K562 (cell line): ENCODE data around the gene SLC23A2. TPM values are rescaled to one million over a fixed set of nuclear protein-coding genes. Genes with fewer than 3 reads are reported as not detected.

ENCODE experiments used
- ATAC-seq: fragments of 200-7000 bp; cut with Tn5 transposase; 3 replicates; pipeline ENCODE4 v1.9.1; 2020; ENCODE audit warnings: moderate library complexity
- BruUV-seq: library from RNA; stranded (reverse); fragments of 400-500 nt; replicated peaks from 2 replicates; lab custom pipeline; 2021; lab: Mats Ljungman, UMichigan
- CTCF ChIA-PET: fragments of 300-600 bp; formaldehyde crosslinking; extraction: SDS; loops from one replicate; lab custom pipeline; 2021; ENCODE audit warnings: low intra/inter-chr PET ratio; lab: Yijun Ruan, JAX
- POLR2A ChIA-PET: fragments of 300-600, 350-650 bp; sonication (Branson Sonifier 250); formaldehyde crosslinking; extraction: SDS; loops from one replicate; lab custom pipeline; 2021; ENCODE audit warnings: antibody characterized with exemption, inconsistent platforms; lab: Yijun Ruan, JAX
- DNase-seq, 4 experiments: peaks; one replicate each; pipeline versions ENCODE4 v3.0.0 to v3.0.0-alpha.2; 2011 to 2018; ENCODE audit warnings: low spot score in 3 of 4, mixed read lengths in 3 of 4; ENCODE audit errors: extremely low read depth in 1 of 4
- FAIRE-seq: peaks from 2 replicates; lab custom pipeline; 2011; peaks lifted over from hg19 to GRCh38; lab: Jason Lieb, UNC
- H2AFZ ChIP-seq: 2 replicates; pipeline ENCODE4 v1.6.0; 2011; ENCODE audit warnings: low read depth, low read length, control low read depth, inconsistent platforms
- H3K27ac ChIP-seq: fragments of 200-600 bp; 3 replicates; pipeline ENCODE4 v1.8.0; 2011; ENCODE audit warnings: low read depth, mild to moderate bottlenecking, control low read depth, inconsistent platforms, low read length, moderate library complexity, mixed read lengths; ENCODE audit errors: extremely low read depth
- H3K27me3 ChIP-seq, 2 experiments: fragments of 300-600 bp in 1 of 2; 2 replicates in 1 of 2; 3 replicates in 1 of 2; pipeline versions ENCODE4 v1.6.0 to v1.8.0; 2011; ENCODE audit warnings: inconsistent platforms in 2 of 2, low read length in 2 of 2, mild to moderate bottlenecking in 1 of 2, mixed read lengths in 1 of 2, moderate library complexity in 1 of 2; ENCODE audit not compliant: control insufficient read depth in 2 of 2, insufficient read depth in 2 of 2
- H3K36me3 ChIP-seq: fragments of 300-600 bp; 3 replicates; pipeline ENCODE4 v1.8.0; 2011; ENCODE audit warnings: mild to moderate bottlenecking, low read length, inconsistent platforms; ENCODE audit not compliant: control insufficient read depth, insufficient read depth
- H3K4me1 ChIP-seq, 2 experiments: fragments of 200-600 bp in 1 of 2; replicated peaks in 1 of 2; 2 replicates in 1 of 2; 3 replicates in 1 of 2; pipeline versions ENCODE4 v1.5.1 to v1.8.0; 2011; ENCODE audit warnings: inconsistent platforms in 2 of 2, low read length in 2 of 2, mild to moderate bottlenecking in 1 of 2, mixed read lengths in 1 of 2, moderate library complexity in 1 of 2; ENCODE audit not compliant: control insufficient read depth in 2 of 2, insufficient read depth in 2 of 2
- H3K4me2 ChIP-seq: 2 replicates; pipeline ENCODE4 v1.6.1; 2011; ENCODE audit warnings: low read length, control low read depth, inconsistent platforms, mixed read lengths; ENCODE audit not compliant: insufficient read depth
- H3K4me3 ChIP-seq: fragments of 200-600 bp; sonication (generic), shearing (Covaris generic); 2 replicates; pipeline ENCODE4 v1.5.1; 2016; ENCODE audit warnings: control low read depth, inconsistent platforms
- H3K79me2 ChIP-seq: fragments of 200-600 bp; 3 replicates; pipeline ENCODE4 v1.8.0; 2011; ENCODE audit warnings: low read length, inconsistent platforms; ENCODE audit not compliant: control insufficient read depth, insufficient read depth
- H3K9ac ChIP-seq, 2 experiments: 2 replicates each; pipeline versions ENCODE4 v1.6.0 to v1.6.1; 2011; ENCODE audit warnings: low read depth in 2 of 2, low read length in 2 of 2, control low read depth in 1 of 2, inconsistent platforms in 1 of 2, mild to moderate bottlenecking in 1 of 2, mixed read lengths in 1 of 2; ENCODE audit not compliant: insufficient read depth in 1 of 2
- H3K9me1 ChIP-seq: one replicate; pipeline ENCODE4 v1.6.0; 2011; ENCODE audit warnings: inconsistent platforms, mild to moderate bottlenecking, low read length, moderate library complexity; ENCODE audit not compliant: control insufficient read depth, insufficient read depth
- H3K9me3 ChIP-seq: replicated peaks from 2 replicates; pipeline ENCODE4 v1.5.1; 2011; ENCODE audit warnings: low read depth, low read length, inconsistent platforms; ENCODE audit not compliant: control insufficient read depth, insufficient read depth
- H4K20me1 ChIP-seq: replicated peaks from 2 replicates; pipeline ENCODE4 v1.6.1; 2011; ENCODE audit warnings: low read length, inconsistent platforms, mixed read lengths; ENCODE audit not compliant: control insufficient read depth, insufficient read depth
- GATA2 ChIP-seq: sonication (generic); formaldehyde crosslinking; IDR thresholded peaks from 2 replicates; pipeline ENCODE4 v1.4.0; 2020; ENCODE audit warnings: mild to moderate bottlenecking, missing genetic modification reagents
- JUN ChIP-seq, 2 experiments: sonication (generic) in 1 of 2; formaldehyde crosslinking in 1 of 2; IDR thresholded peaks; 2 replicates each; pipeline versions ENCODE4 v1.6.1 to v1.8.0; 2012 to 2022; ENCODE audit warnings: borderline replicate concordance in 2 of 2, mild to moderate bottlenecking in 2 of 2, improper control_type of control experiment in 1 of 2, low read depth in 1 of 2, low read length in 1 of 2, missing genetic modification reagents in 1 of 2
- KDM1A ChIP-seq, 2 experiments: fragments of 450-650 bp; IDR thresholded peaks; 2 replicates each; pipeline ENCODE4 v1.6.1; 2016; ENCODE audit warnings: mild to moderate bottlenecking in 2 of 2
- NONO ChIP-seq, 2 experiments: fragments of 200-400 bp in 1 of 2; fragments of 450-650 bp in 1 of 2; formaldehyde crosslinking in 1 of 2; IDR thresholded peaks; 2 replicates each; pipeline ENCODE4 v1.6.1; 2017; ENCODE audit warnings: low read depth in 2 of 2, mild to moderate bottlenecking in 2 of 2, moderate library complexity in 2 of 2, low read length in 1 of 2
- NR0B1 ChIP-seq: fragments of 450-650 bp; IDR thresholded peaks from one replicate; pipeline ENCODE4 v1.6.1; 2018; ENCODE audit warnings: mild to moderate bottlenecking, moderate library complexity; ENCODE audit not compliant: partially characterized antibody
- SAP30 ChIP-seq: fragments of 200-600 bp; sonication (generic); IDR thresholded peaks from 2 replicates; pipeline ENCODE4 v1.6.1; 2012; ENCODE audit warnings: borderline replicate concordance, low read depth, mild to moderate bottlenecking, moderate library complexity, low read length, control low read depth, inconsistent platforms; ENCODE audit not compliant: insufficient read depth, poor library complexity, severe bottlenecking
- ZNF511 ChIP-seq: sonication (generic); formaldehyde crosslinking; IDR thresholded peaks from 2 replicates; pipeline ENCODE4 v1.8.0; 2022; ENCODE audit warnings: mild to moderate bottlenecking, missing genetic modification reagents
- WGBS: fragments of 100-300 bp; shearing (Covaris generic); methylation state at CpG from one replicate; pipeline ENCODE4 v1.1.6; 2016; ENCODE audit warnings: low coverage, mixed read lengths; ENCODE audit not compliant: insufficient coverage; ENCODE audit errors: missing lambda C conversion rate; 5-methylcytosine and 5-hydroxymethylcytosine counted together
- in situ Hi-C: fragments of 300-500 bp; cut with MboI; formaldehyde crosslinking; loops from 4 replicates; pipeline ENCODE4 v1.15.0; 2018; ENCODE audit warnings: inconsistent platforms, mixed read lengths
- intact Hi-C: fragments of 100-400 bp; cut with micrococcal nuclease; formaldehyde crosslinking; loops from 2 replicates; pipeline ENCODE4 v1.14.2; 2022
- polyA plus RNA-seq, 8 experiments: library from polyadenylated mRNA; depleted of rRNA in 4 of 8; stranded (reverse) in 5 of 8; unstranded in 3 of 8; fragments of >200 nt; fragmentation: Nextera tagmentation in 2 of 8; fragmentation: Illumina TruSeq in 1 of 8; extraction: Ambion mirVana in 2 of 8; extraction: Trizol in 1 of 8; gene quantifications; 2 replicates each; pipeline versions ENCODE4 v1.2.1 to v1.2.3, GENCODE V29; 2011 to 2014; ENCODE audit warnings: inconsistent platforms in 1 of 8, missing spikeins in 1 of 8
- total RNA-seq, 7 experiments: library from RNA; depleted of rRNA in 6 of 7; stranded (reverse); fragments of >200 nt in 6 of 7; fragmentation: Illumina TruSeq in 2 of 7; extraction: Trizol in 2 of 7; gene quantifications; 2 replicates each; pipeline versions ENCODE4 v1.2.1 to v1.2.3, GENCODE V29; 2011 to 2021; ENCODE audit warnings: low replicate concordance in 1 of 7

Gene SLC23A2
- total and polyA plus RNA-seq, 9 of the 15 experiments (the other 6 are each of a cell fraction or from before 2014, with no cell fraction given) = 0.39 to 6.7 (median 3.2) TPM

- TF ChIP-seq GATA2 (CRISPR knock-in tag) (no peak), ZNF511 (no peak)
Observed at GRCh38 chr20:4905195-4905594, 96.1 kb downstream of the SLC23A2 start (continued).

- POLR2A ChIA-PET = no interaction called here
- Histone ChIP-seq H3K27ac (no peak overlapping the region), H3K4me2 (no peak overlapping the region), H3K79me2 (no peaks in the 10 kb centered on the region), H3K4me3 (no peak overlapping the region), H3K9ac (no peak overlapping the region), H3K9me1 (no peaks in the 10 kb centered on the region), H3K27me3 (no peaks in the 10 kb centered on the region), H3K4me1 (no peaks in the 10 kb centered on the region; a peak in 1 of 5 replicates), H3K36me3 (no peaks in the 10 kb centered on the region), H3K9me3 (no peaks in the 10 kb centered on the region), H2AFZ (no peak overlapping the region), H4K20me1 (no peaks in the 10 kb centered on the region)
- WGBS = 60% methylated on average over 4 of the region's 4 CpGs
- no TSS peak for BruUV-seq
- CTCF ChIA-PET = no interaction called here
- DNase-seq (no peak), FAIRE-seq (no peak), ATAC-seq (no peak)
- in situ Hi-C loops = no loop called here
- intact Hi-C loops = no loop called here
- TF ChIP-seq SAP30 (no peak), KDM1A (IDR thresholded peaks at IDR 0.05) (no peak), NONO (IDR thresholded peaks at IDR 0.05; ENCODE audit: low read depth in 2 of 2, low read length in 1 of 2) (no peak), NR0B1 (no peak), JUN (IDR thresholded peaks at IDR 0.05; ENCODE audit: borderline replicate concordance, low read depth, low read length) (no peak), JUN (CRISPR knock-in tag; IDR thresholded peaks at IDR 0.05; ENCODE audit: borderline replicate concordance) (no peak)
Observed at GRCh38 chr20:4904127-4904860, 97.0 kb downstream of the SLC23A2 start.
